WTC11 (cell line): ENCODE measurements around the gene PCSK4. TPM values are rescaled to one million over a fixed set of nuclear protein-coding genes. Genes with fewer than 3 reads are reported as not detected.

Experiments used
- ATAC-seq: fragments of 200-7000 bp; cut with Tn5 transposase; 2 replicates; pipeline ENCODE4 v1.10.0; 2021; ENCODE audit warnings: mild to moderate bottlenecking, moderate library complexity
- CTCF ChIA-PET: fragments of 300-600 bp; sonication (Branson Sonifier 250); formaldehyde crosslinking; loops from one replicate; lab custom pipeline; 2021; ENCODE audit warnings: antibody characterized with exemption; lab: Charles Lee
- POLR2A ChIA-PET: fragments of 350-600 bp; sonication (Branson Sonifier 250); formaldehyde crosslinking; loops from one replicate; lab custom pipeline; 2021; ENCODE audit warnings: antibody characterized with exemption; lab: Charles Lee
- DNase-seq: peaks from one replicate; pipeline ENCODE4 v3.0.0; 2021; ENCODE audit warnings: low spot score
- H3K27ac Mint-ChIP-seq: 2 replicates; pipeline ENCODE4 v1.8.0; 2021; ENCODE audit warnings: mixed read lengths
- H3K27me3 Mint-ChIP-seq: 2 replicates; pipeline ENCODE4 v1.8.0; 2021; ENCODE audit warnings: low read depth, mild to moderate bottlenecking, moderate library complexity, mixed read lengths
- H3K36me3 Mint-ChIP-seq: 2 replicates; pipeline ENCODE4 v1.8.0; 2021; ENCODE audit warnings: mixed read lengths
- H3K4me1 Mint-ChIP-seq: 2 replicates; pipeline ENCODE4 v1.8.0; 2022; ENCODE audit warnings: mixed read lengths
- H3K4me3 Mint-ChIP-seq: 2 replicates; pipeline ENCODE4 v1.8.0; 2021; ENCODE audit warnings: mild to moderate bottlenecking, moderate library complexity, mixed read lengths
- H3K9me3 Mint-ChIP-seq: 2 replicates; pipeline ENCODE4 v1.8.0; 2021; ENCODE audit warnings: mixed read lengths
- ATF2 ChIP-seq: sonication (generic); formaldehyde crosslinking; IDR thresholded peaks from 2 replicates; pipeline ENCODE4 v1.8.1; 2022; ENCODE audit warnings: low read depth, missing genetic modification reagents, borderline replicate concordance
- CREB1 ChIP-seq: sonication (generic); formaldehyde crosslinking; IDR thresholded peaks from 2 replicates; pipeline ENCODE4 v1.8.0; 2023; ENCODE audit warnings: mild to moderate bottlenecking, missing genetic modification reagents
- FOXK1 ChIP-seq: sonication (generic); formaldehyde crosslinking; IDR thresholded peaks from 2 replicates; pipeline ENCODE4 v1.8.0; 2022; ENCODE audit warnings: mild to moderate bottlenecking, moderate library complexity, missing genetic modification reagents
- GTF2I ChIP-seq: fragments of 250-450 bp; sonication (Bioruptor Pico); conservative IDR thresholded peaks from 2 replicates; pipeline ENCODE4 v1.4.0; 2021; ENCODE audit warnings: mild to moderate bottlenecking
- NR3C1 ChIP-seq: sonication (generic); formaldehyde crosslinking; conservative IDR thresholded peaks from 2 replicates; pipeline ENCODE4 v1.8.1; 2023; ENCODE audit warnings: low read depth, mild to moderate bottlenecking, missing genetic modification reagents
- RORB ChIP-seq: fragments of 250-450 bp; sonication (Bioruptor Pico); IDR thresholded peaks from 2 replicates; pipeline ENCODE4 v1.9.0; 2021; ENCODE audit warnings: mild to moderate bottlenecking
- TCF7 ChIP-seq: sonication (generic); formaldehyde crosslinking; IDR thresholded peaks from 2 replicates; pipeline ENCODE4 v1.8.0; 2022; ENCODE audit warnings: mild to moderate bottlenecking, low read depth, missing genetic modification reagents, moderate library complexity
- USF2 ChIP-seq: sonication (generic); formaldehyde crosslinking; IDR thresholded peaks from 2 replicates; pipeline ENCODE4 v1.8.1; 2023; ENCODE audit warnings: mild to moderate bottlenecking, missing genetic modification reagents, moderate library complexity
- ZBTB21 ChIP-seq: sonication (generic); formaldehyde crosslinking; IDR thresholded peaks from 2 replicates; pipeline ENCODE4 v1.8.1; 2023; ENCODE audit warnings: mild to moderate bottlenecking, missing genetic modification reagents, borderline replicate concordance
- ZSCAN18 ChIP-seq: fragments of 250-450 bp; sonication (Bioruptor Pico); IDR thresholded peaks from 2 replicates; pipeline ENCODE4 v2.1.2; 2022; ENCODE audit warnings: mild to moderate bottlenecking, moderate library complexity
- total RNA-seq: library from RNA; stranded (reverse); gene quantifications from 3 replicates; pipeline ENCODE4 v1.2.3, GENCODE V29; 2021
- TF ChIP-seq, protein P1 (sequence below): sonication (generic); formaldehyde crosslinking; IDR thresholded peaks from 2 replicates; pipeline ENCODE4 v1.8.1; 2022; ENCODE audit warnings: mild to moderate bottlenecking, missing genetic modification reagents, moderate library complexity, borderline replicate concordance
- TF ChIP-seq, protein P2 (sequence below): sonication (generic); formaldehyde crosslinking; IDR thresholded peaks from 2 replicates; pipeline ENCODE4 v1.8.1; 2023; ENCODE audit warnings: mild to moderate bottlenecking, moderate library complexity, missing genetic modification reagents
- TF ChIP-seq, protein P3 (sequence below): fragments of 250-450 bp; sonication (Bioruptor Pico); IDR thresholded peaks from 2 replicates; pipeline ENCODE4 v1.9.0; 2021; ENCODE audit warnings: mild to moderate bottlenecking
- TF ChIP-seq, protein P4 (sequence below): sonication (generic); formaldehyde crosslinking; IDR thresholded peaks from 2 replicates; pipeline ENCODE4 v1.8.0; 2023; ENCODE audit warnings: missing genetic modification reagents, mild to moderate bottlenecking, borderline replicate concordance
- TF ChIP-seq, protein P5 (sequence below): sonication (generic); formaldehyde crosslinking; IDR thresholded peaks from 2 replicates; pipeline ENCODE4 v1.8.0; 2022; ENCODE audit warnings: mild to moderate bottlenecking, missing genetic modification reagents

The PCSK4 gene
- total RNA-seq, 1 experiment from 2014 or later: 22.4 TPM

DNA sequence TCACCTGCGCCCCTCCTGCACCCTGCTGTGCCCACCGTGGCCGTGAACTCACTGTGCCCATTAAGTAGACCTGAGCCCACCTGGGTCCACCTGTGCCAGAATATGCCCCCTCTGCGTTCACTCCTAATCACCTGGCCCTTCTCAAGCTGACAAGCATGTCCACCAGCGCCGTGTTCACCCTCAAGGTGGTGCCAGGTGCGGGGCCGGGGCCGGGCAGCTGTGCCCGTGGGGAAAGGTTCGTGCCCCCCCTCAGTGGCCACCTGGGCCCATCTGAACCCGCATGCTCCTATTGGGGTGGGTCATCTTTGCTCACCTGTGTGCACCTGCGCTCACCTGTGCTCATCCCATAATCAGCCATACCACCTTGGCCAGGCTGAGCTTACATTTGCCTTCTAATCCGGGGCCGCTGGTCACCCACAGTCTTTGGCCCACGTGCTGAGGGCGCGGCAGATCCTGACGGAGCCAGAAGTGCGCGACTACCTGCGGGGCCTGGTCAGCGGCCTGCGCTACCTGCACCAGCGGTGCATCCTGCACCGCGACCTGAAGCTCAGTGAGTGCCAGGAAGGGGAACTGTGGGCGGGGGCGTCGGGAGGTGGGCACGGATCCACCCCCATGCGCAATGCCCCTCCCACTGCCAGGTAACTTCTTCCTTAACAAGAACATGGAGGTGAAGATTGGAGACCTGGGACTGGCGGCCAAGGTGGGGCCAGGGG, 36.1 kb upstream of the PCSK4 start:
- no peak overlapping the region for H3K4me3 Mint-ChIP-seq
- no peak for TF ChIP-seq ZBTB21 (CRISPR knock-in tag)
- TF ChIP-seq, protein P1, sequence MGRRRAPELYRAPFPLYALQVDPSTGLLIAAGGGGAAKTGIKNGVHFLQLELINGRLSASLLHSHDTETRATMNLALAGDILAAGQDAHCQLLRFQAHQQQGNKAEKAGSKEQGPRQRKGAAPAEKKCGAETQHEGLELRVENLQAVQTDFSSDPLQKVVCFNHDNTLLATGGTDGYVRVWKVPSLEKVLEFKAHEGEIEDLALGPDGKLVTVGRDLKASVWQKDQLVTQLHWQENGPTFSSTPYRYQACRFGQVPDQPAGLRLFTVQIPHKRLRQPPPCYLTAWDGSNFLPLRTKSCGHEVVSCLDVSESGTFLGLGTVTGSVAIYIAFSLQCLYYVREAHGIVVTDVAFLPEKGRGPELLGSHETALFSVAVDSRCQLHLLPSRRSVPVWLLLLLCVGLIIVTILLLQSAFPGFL: no peak

DNA sequence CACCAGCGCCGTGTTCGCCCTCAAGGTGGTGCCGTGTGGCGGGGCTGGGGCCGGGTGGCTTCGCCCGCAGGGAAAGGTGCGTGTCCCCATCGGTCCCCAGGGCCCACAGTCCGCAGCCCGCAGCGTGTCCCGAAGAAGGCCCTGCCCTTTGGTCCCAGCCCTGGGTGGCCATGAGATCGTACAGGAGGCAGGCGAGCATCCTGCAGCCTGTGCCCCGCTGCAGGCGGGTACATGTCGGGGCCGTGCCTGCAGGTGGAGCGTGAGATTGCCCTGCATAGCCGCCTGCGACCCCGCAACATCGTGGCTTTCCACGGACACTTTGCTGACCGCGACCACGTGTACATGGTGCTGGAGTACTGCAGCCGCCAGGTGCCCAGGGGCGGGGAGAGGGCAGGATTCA, 35.2 kb upstream of the PCSK4 start:
- no peak for DNase-seq
- Mint-ChIP-seq H3K36me3 (no peaks in the 10 kb centered on the region), H3K4me3 (peak overlapping the region; percentile 68), H3K9me3 (no peaks in the 10 kb centered on the region), H3K4me1 (peaks cover 5% of the 10 kb centered on the region), H3K27ac (no peak overlapping the region), H3K27me3 (peaks cover 48% of the 10 kb centered on the region)
- ATAC-seq: no peak
- POLR2A ChIA-PET: no interaction called here
- CTCF ChIA-PET: interaction anchor here (1.2 kb wide), 1 partner anchor 21 kb away, joined by 4 read pairs; no protein-coding TSS in a partner anchor
- no peak for TF ChIP-seq ZBTB21 (CRISPR knock-in tag)
- no peak for TF ChIP-seq USF2
- no peak for TF ChIP-seq CREB1 (CRISPR knock-in tag)
- TF ChIP-seq ATF2 (CRISPR knock-in tag): no peak
- TF ChIP-seq GTF2I (CRISPR knock-in tag): no peak
- no peak for TF ChIP-seq RORB (CRISPR knock-in tag)
- TF ChIP-seq FOXK1 (CRISPR knock-in tag): no peak
- TF ChIP-seq ZSCAN18 (CRISPR knock-in tag): no peak
- TF ChIP-seq, protein P2, sequence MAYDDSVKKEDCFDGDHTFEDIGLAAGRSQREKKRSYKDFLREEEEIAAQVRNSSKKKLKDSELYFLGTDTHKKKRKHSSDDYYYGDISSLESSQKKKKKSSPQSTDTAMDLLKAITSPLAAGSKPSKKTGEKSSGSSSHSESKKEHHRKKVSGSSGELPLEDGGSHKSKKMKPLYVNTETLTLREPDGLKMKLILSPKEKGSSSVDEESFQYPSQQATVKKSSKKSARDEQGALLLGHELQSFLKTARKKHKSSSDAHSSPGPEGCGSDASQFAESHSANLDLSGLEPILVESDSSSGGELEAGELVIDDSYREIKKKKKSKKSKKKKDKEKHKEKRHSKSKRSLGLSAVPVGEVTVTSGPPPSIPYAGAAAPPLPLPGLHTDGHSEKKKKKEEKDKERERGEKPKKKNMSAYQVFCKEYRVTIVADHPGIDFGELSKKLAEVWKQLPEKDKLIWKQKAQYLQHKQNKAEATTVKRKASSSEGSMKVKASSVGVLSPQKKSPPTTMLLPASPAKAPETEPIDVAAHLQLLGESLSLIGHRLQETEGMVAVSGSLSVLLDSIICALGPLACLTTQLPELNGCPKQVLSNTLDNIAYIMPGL: no peak
- no peak for TF ChIP-seq TCF7 (CRISPR knock-in tag)
- TF ChIP-seq, protein P3, sequence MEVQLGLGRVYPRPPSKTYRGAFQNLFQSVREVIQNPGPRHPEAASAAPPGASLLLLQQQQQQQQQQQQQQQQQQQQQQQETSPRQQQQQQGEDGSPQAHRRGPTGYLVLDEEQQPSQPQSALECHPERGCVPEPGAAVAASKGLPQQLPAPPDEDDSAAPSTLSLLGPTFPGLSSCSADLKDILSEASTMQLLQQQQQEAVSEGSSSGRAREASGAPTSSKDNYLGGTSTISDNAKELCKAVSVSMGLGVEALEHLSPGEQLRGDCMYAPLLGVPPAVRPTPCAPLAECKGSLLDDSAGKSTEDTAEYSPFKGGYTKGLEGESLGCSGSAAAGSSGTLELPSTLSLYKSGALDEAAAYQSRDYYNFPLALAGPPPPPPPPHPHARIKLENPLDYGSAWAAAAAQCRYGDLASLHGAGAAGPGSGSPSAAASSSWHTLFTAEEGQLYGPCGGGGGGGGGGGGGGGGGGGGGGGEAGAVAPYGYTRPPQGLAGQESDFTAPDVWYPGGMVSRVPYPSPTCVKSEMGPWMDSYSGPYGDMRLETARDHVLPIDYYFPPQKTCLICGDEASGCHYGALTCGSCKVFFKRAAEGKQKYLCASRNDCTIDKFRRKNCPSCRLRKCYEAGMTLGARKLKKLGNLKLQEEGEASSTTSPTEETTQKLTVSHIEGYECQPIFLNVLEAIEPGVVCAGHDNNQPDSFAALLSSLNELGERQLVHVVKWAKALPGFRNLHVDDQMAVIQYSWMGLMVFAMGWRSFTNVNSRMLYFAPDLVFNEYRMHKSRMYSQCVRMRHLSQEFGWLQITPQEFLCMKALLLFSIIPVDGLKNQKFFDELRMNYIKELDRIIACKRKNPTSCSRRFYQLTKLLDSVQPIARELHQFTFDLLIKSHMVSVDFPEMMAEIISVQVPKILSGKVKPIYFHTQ (CRISPR knock-in tag): no peak
- TF ChIP-seq, protein P4, sequence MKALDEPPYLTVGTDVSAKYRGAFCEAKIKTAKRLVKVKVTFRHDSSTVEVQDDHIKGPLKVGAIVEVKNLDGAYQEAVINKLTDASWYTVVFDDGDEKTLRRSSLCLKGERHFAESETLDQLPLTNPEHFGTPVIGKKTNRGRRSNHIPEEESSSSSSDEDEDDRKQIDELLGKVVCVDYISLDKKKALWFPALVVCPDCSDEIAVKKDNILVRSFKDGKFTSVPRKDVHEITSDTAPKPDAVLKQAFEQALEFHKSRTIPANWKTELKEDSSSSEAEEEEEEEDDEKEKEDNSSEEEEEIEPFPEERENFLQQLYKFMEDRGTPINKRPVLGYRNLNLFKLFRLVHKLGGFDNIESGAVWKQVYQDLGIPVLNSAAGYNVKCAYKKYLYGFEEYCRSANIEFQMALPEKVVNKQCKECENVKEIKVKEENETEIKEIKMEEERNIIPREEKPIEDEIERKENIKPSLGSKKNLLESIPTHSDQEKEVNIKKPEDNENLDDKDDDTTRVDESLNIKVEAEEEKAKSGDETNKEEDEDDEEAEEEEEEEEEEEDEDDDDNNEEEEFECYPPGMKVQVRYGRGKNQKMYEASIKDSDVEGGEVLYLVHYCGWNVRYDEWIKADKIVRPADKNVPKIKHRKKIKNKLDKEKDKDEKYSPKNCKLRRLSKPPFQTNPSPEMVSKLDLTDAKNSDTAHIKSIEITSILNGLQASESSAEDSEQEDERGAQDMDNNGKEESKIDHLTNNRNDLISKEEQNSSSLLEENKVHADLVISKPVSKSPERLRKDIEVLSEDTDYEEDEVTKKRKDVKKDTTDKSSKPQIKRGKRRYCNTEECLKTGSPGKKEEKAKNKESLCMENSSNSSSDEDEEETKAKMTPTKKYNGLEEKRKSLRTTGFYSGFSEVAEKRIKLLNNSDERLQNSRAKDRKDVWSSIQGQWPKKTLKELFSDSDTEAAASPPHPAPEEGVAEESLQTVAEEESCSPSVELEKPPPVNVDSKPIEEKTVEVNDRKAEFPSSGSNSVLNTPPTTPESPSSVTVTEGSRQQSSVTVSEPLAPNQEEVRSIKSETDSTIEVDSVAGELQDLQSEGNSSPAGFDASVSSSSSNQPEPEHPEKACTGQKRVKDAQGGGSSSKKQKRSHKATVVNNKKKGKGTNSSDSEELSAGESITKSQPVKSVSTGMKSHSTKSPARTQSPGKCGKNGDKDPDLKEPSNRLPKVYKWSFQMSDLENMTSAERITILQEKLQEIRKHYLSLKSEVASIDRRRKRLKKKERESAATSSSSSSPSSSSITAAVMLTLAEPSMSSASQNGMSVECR: no peak
- TF ChIP-seq, protein P5, sequence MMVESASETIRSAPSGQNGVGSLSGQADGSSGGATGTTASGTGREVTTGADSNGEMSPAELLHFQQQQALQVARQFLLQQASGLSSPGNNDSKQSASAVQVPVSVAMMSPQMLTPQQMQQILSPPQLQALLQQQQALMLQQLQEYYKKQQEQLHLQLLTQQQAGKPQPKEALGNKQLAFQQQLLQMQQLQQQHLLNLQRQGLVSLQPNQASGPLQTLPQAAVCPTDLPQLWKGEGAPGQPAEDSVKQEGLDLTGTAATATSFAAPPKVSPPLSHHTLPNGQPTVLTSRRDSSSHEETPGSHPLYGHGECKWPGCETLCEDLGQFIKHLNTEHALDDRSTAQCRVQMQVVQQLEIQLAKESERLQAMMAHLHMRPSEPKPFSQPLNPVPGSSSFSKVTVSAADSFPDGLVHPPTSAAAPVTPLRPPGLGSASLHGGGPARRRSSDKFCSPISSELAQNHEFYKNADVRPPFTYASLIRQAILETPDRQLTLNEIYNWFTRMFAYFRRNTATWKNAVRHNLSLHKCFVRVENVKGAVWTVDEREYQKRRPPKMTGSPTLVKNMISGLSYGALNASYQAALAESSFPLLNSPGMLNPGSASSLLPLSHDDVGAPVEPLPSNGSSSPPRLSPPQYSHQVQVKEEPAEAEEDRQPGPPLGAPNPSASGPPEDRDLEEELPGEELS (CRISPR knock-in tag): no peak
- TF ChIP-seq NR3C1 (CRISPR knock-in tag): no peak

More for the DNA sequence above, 36.1 kb upstream of the PCSK4 start:
- no peak for DNase-seq
- no peaks in the 10 kb centered on the region for H3K36me3 Mint-ChIP-seq
- ATAC-seq: no peak
- H3K4me1 Mint-ChIP-seq: peaks cover 5% of the 10 kb centered on the region
- H3K27ac Mint-ChIP-seq: no peak overlapping the region
- ChIA-PET CTCF (interaction anchor here (1.2 kb wide), 1 partner anchor 20 kb away, joined by 4 read pairs; no protein-coding TSS in a partner anchor), POLR2A (no interaction called here)
- H3K9me3 Mint-ChIP-seq: no peaks in the 10 kb centered on the region
- H3K27me3 Mint-ChIP-seq: peaks cover 48% of the 10 kb centered on the region
